ENCODE data around the gene RABGAP1L.

RABGAP1L gene

DNA sequence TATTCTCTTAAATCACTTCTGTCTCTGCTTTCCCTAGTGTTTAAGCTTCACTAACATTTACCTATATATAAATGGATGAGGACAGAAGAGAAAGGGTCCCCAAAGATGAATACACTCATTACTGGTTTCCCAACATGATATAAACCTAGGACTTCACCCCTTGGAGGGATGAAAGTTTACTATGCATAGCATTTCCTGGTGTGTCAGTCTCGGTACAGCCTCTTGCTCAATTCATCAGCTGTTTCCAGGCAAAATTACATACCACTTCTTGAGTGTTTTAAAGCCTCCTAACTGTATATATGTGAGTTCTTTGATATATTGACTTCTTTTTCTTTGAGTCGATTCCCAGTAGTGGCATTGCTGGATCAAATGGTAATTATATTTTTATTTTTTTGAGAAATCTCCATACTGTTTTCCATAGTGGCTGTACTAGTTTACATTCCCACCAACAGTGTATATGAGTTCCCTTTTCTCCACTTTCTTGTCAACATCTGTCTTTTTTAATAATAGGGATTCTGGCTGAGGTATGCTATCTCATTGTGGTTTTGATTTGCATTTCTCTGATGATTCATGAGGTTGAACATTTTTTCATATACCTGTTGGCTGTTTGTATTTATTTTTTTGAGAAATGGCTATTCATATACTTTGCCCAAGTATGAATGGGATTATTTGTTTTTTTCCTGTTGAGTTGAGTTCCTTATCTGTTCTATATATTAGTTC lies 581.1 kb downstream of the RABGAP1L start:
- H3K4me3 ChIP-seq (ENCODE audit: low read length): no peak overlapping the region
- DNase-seq (ENCODE audit: low read depth): peak; percentile 64
- TF ChIP-seq, protein P1, sequence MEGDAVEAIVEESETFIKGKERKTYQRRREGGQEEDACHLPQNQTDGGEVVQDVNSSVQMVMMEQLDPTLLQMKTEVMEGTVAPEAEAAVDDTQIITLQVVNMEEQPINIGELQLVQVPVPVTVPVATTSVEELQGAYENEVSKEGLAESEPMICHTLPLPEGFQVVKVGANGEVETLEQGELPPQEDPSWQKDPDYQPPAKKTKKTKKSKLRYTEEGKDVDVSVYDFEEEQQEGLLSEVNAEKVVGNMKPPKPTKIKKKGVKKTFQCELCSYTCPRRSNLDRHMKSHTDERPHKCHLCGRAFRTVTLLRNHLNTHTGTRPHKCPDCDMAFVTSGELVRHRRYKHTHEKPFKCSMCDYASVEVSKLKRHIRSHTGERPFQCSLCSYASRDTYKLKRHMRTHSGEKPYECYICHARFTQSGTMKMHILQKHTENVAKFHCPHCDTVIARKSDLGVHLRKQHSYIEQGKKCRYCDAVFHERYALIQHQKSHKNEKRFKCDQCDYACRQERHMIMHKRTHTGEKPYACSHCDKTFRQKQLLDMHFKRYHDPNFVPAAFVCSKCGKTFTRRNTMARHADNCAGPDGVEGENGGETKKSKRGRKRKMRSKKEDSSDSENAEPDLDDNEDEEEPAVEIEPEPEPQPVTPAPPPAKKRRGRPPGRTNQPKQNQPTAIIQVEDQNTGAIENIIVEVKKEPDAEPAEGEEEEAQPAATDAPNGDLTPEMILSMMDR (IDR thresholded peaks at IDR 0.05; ENCODE audit: insufficient read depth, low read depth, low read length, missing control alignments): no peak

DNA sequence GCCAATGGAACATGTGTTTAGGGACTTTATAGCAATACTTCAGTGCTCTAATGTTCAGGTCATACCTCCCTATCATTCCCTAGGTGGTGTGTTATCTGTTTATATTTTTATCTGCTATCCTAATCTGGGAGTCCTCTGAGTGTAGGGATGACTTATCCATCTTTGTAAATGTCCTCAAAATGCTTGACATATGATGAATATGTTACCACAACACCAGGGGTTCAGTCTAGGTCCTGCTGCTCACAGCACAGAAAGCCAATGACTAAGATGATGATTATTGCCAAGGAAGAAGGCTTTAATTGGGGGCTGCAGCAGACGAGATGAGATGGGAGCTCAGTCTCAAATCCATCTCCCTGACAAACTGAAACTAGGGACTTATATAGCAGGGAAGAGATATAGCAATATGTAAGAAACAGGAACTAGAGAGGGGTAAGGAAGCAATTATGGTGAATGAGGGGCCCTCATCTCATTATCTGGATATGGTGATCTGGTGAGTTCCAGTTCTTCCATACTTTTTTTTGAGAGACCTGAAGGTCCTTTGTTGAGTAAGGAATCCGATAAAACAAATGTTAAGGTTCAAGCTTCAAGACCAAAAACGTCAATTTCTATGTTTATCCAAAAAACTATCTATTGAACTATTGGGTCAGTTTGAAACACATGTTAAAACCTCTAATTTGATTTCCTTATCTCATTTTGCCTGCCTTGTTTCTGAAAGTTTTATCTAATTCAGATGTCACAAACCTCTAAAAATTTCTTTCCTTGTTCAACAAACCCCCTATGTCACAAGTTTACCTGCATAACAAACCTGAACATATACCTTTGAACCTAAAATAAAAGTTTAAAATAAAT lies 583.7 kb downstream of the RABGAP1L start:
- H3K4me3 ChIP-seq (ENCODE audit: low read length): no peak overlapping the region
- DNase-seq (ENCODE audit: low read depth): no peak
- TF ChIP-seq, protein P1 (IDR thresholded peaks at IDR 0.05; ENCODE audit: insufficient read depth, low read depth, low read length, missing control alignments): no peak

DNA sequence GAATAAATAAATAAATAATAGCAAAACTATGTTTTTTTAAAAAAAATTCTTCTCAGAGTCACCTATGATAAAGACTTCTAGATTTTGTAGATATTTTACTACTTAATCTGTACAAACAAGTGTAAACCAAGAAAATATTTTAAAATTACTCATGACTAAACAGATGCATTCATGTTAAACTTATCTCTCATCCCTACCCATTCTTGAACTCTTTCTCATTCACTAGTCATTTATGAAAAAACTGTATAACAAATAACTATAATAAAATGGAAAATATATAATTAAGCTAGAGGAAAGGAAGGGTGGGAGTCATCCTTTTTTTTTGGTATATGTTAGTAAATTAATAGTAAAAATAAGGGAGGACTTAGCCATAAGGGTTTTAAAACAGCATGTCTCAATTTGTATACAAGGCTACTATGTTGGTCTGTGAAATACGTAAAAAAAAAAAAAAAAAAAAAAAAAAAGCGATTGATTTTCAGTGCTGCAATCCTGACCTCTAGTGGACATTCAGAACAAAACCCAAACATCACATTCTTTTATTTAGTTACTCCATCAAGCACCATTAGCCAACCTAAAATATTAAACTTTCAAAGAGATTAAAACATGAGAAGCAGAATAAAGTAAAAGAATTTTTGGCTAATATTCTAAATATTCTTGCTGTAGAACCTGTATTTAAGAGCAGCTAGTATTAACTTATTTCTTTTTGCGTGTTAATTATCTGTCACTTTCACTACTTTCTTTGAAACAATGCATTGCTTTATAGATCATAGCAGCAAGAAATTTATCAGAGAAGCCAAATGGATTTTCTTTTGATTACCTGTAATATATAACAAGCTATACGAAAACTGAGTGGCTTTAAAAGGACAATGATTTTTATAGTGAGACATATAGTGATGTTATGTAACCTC lies 584.6 kb downstream of the RABGAP1L start:
- TF ChIP-seq, protein P1 (IDR thresholded peaks at IDR 0.05; ENCODE audit: insufficient read depth, low read depth, low read length, missing control alignments): peak; percentile 59
- DNase-seq (ENCODE audit: low read depth): peak; percentile 52
- H3K4me3 ChIP-seq (ENCODE audit: low read length): no peak overlapping the region

DNA sequence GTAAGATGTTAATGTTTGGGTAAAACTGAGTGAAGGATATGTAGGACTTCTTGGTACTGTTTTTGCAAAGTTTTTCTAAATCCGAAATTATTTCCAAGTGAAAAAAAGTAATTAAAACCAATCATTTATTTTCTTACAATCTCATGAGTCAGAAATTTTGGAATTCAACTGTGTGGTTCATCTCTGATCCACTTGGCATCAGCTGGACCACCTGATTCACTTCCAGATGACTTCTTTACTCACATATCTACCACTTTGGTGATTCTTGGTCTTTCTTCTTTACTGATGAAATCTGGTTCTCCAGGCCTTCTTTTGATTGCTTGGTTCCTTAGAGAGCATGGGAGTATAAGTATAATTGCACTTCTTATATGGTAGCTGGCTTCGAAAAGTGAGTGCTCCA lies 585.6 kb downstream of the RABGAP1L start:
- H3K4me3 ChIP-seq (ENCODE audit: low read length): no peak overlapping the region
- TF ChIP-seq, protein P1 (IDR thresholded peaks at IDR 0.05; ENCODE audit: insufficient read depth, low read depth, low read length, missing control alignments): no peak
- DNase-seq (ENCODE audit: low read depth): no peak

DNA sequence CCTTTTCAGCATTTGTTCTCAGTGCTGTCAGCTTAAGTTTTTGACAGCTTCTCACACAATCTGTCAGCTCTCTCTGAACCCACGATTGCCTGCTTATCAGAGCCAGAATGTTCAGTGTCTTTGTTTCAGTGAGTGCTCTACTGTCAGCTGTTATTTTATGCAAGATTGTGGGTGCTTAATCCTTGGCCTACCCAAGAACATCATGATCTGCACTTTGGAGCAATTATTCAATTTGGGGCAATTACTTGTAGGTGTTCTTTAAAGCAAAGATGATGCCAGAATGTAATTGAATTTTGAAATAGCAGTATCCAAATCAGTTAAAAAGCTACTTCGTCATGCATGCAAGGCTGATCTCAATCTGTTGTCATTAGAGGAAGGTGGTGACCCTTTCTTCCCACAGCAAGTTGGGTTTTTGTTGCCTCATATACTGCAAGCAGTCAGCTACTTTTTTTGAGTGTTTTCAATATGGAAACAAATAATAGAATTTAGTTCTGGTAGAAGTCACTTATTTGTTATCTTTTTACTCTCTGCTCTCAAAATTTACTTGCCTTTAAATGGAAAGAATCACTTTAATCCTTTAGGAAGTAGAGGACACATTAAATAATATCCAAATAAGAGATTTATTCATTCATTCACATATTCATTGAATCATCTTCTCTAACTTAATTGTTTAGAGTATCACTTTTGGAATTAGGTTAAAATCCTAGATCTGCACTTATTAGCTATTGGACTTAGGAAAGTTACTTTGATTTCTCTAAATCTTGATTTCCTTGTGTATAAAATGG lies 586.9 kb downstream of the RABGAP1L start:
- DNase-seq (ENCODE audit: low read depth): no peak
- H3K4me3 ChIP-seq (ENCODE audit: low read length): no peak overlapping the region
- TF ChIP-seq, protein P1 (IDR thresholded peaks at IDR 0.05; ENCODE audit: insufficient read depth, low read depth, low read length, missing control alignments): no peak

DNA sequence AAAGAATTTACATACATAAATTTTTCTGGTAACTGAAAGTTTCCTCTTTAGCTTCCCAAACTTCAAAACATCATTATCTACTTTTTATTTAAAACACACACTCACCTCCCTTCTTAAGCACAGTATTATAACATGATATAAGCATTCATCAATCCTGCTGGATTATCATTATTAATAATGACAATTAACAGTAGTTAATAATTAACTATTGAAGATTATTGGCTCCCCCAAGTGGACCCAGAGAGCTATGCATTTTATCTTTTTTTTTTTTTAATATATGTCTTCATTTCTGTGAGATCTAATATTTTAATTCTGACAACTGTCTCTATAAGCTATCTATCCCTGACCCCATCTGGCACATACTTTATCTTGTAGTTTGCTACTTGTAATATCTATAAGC lies 588.3 kb downstream of the RABGAP1L start:
- no peak overlapping the region for H3K4me3 ChIP-seq (ENCODE audit: low read length)
- DNase-seq (ENCODE audit: low read depth): no peak
- TF ChIP-seq, protein P1 (IDR thresholded peaks at IDR 0.05; ENCODE audit: insufficient read depth, low read depth, low read length, missing control alignments): no peak
